Trophoblast cell (in vitro differentiated cells and primary cell): ENCODE results near the gene C2CD2L.
A peak's percentile ranks its signal among the peaks of the same experiment; 100 is the strongest.

Experiments
- DNase-seq, 2 donors: peaks; one replicate each; pipeline ENCODE4 v3.0.0-alpha.2; 2016
- H2AFZ ChIP-seq: 2 replicates; pipeline ENCODE4 v1.6.1; 2013; ENCODE audit warnings: low read length, moderate library complexity, mild to moderate bottlenecking; ENCODE audit not compliant: insufficient read depth, poor library complexity
- H2AK5ac ChIP-seq: 2 replicates; pipeline ENCODE4 v1.6.1; 2013; ENCODE audit warnings: mild to moderate bottlenecking, low read length
- H2BK120ac ChIP-seq: 2 replicates; pipeline ENCODE4 v1.6.1; 2013; ENCODE audit warnings: low read length, mild to moderate bottlenecking, moderate library complexity; ENCODE audit not compliant: insufficient read depth, poor library complexity
- H2BK12ac ChIP-seq: 2 replicates; pipeline ENCODE4 v1.6.1; 2013; ENCODE audit warnings: mild to moderate bottlenecking, low read length, moderate library complexity
- H2BK5ac ChIP-seq: 2 replicates; pipeline ENCODE4 v1.6.1; 2013; ENCODE audit warnings: low read length, low read depth, moderate library complexity, mild to moderate bottlenecking; ENCODE audit not compliant: poor library complexity
- H3K14ac ChIP-seq: 2 replicates; pipeline ENCODE4 v1.6.1; 2013; ENCODE audit warnings: mild to moderate bottlenecking, low read length
- H3K18ac ChIP-seq: 2 replicates; pipeline ENCODE4 v1.6.1; 2013; ENCODE audit warnings: mild to moderate bottlenecking, low read length
- H3K23ac ChIP-seq: 2 replicates; pipeline ENCODE4 v1.6.1; 2013; ENCODE audit warnings: low read length
- H3K27ac ChIP-seq: 2 replicates; pipeline ENCODE4 v1.5.1; 2013; ENCODE audit warnings: low read depth, mild to moderate bottlenecking, inconsistent platforms, low read length, moderate library complexity
- H3K27me3 ChIP-seq: 2 replicates; pipeline ENCODE4 v1.6.1; 2013; ENCODE audit warnings: inconsistent platforms, mild to moderate bottlenecking, low read length, moderate library complexity; ENCODE audit not compliant: insufficient read depth
- H3K36me3 ChIP-seq, 2 experiments: 1 replicate in 1 of 2; 2 replicates in 1 of 2; pipeline ENCODE4 v1.6.1; 2013; ENCODE audit warnings: low read length in 2 of 2, mild to moderate bottlenecking in 2 of 2, moderate library complexity in 1 of 2; ENCODE audit not compliant: insufficient read depth in 2 of 2, control insufficient read depth in 1 of 2
- H3K4ac ChIP-seq: 2 replicates; pipeline ENCODE4 v1.6.1; 2013; ENCODE audit warnings: low read depth, mild to moderate bottlenecking, low read length, moderate library complexity
- H3K4me1 ChIP-seq, 2 experiments: 1 replicate in 1 of 2; 2 replicates in 1 of 2; pipeline ENCODE4 v1.6.1; 2013; ENCODE audit warnings: low read length in 2 of 2, mild to moderate bottlenecking in 2 of 2, moderate library complexity in 1 of 2; ENCODE audit not compliant: insufficient read depth in 2 of 2, control insufficient read depth in 1 of 2
- H3K4me2 ChIP-seq: 2 replicates; pipeline ENCODE4 v1.6.1; 2013; ENCODE audit warnings: inconsistent platforms, mild to moderate bottlenecking, low read length, moderate library complexity
- H3K4me3 ChIP-seq: 2 replicates; pipeline ENCODE4 v1.5.1; 2013; ENCODE audit warnings: mild to moderate bottlenecking, low read depth, low read length, inconsistent platforms
- H3K79me1 ChIP-seq: one replicate; pipeline ENCODE4 v1.6.1; 2013; ENCODE audit warnings: low read length
- H3K79me2 ChIP-seq: 2 replicates; pipeline ENCODE4 v1.6.1; 2013; ENCODE audit warnings: low read length, mild to moderate bottlenecking; ENCODE audit not compliant: control insufficient read depth, insufficient read depth, poor library complexity
- H3K9ac ChIP-seq: 2 replicates; pipeline ENCODE4 v1.6.1; 2013; ENCODE audit warnings: mild to moderate bottlenecking, low read length
- H3K9me3 ChIP-seq: 2 replicates; pipeline ENCODE4 v1.6.1; 2013; ENCODE audit warnings: low read depth, mild to moderate bottlenecking, control low read depth, inconsistent platforms, low read length; ENCODE audit not compliant: insufficient read depth
- H4K12ac ChIP-seq: 2 replicates; pipeline ENCODE4 v1.6.1; 2013; ENCODE audit warnings: low read depth, mild to moderate bottlenecking, low read length, moderate library complexity
- H4K8ac ChIP-seq: 2 replicates; pipeline ENCODE4 v1.6.1; 2013; ENCODE audit warnings: low read depth, mild to moderate bottlenecking, low read length, moderate library complexity
- H4K91ac ChIP-seq: one replicate; pipeline ENCODE4 v1.6.1; 2013; ENCODE audit warnings: low read depth, mild to moderate bottlenecking, low read length, moderate library complexity
- WGBS: extraction: QIAGEN DNeasy Blood & Tissue Kit; methylation state at CpG from one replicate; pipeline ENCODE4 v1.1.7; 2013; ENCODE audit warnings: missing lambda C conversion rate; ENCODE audit not compliant: insufficient read length, insufficient coverage; ENCODE audit errors: extremely low coverage; 5-methylcytosine and 5-hydroxymethylcytosine counted together

C2CD2L gene

DNA sequence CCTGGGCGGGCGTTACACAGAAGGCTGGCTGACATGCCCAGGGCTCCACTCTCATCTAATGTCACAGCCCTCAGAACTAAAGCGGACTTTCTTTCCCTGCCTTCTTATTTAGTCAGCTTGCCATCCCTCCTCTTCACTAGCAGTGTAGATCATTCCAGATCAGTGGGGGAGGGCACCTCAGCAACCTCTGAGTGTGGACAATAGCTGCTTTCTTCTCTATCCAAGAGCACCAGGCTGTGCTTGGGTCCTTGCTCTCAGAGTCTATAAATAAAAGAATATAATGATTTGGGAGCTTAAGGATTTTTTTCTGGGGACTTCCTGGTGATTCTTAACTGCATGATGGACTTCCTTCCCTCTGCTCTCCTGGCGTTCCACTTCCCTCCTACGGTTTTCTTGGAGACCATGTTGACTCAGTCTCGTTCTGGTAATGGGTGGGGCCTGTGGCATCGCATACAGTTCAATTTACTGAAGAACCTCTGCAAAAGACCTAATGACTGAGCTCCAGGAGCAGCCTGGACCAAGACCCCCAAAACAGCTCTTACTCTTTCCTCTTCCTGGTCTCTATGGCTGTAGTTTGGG, 25.4 kb upstream of the C2CD2L start:
- H2AK5ac ChIP-seq: no peak overlapping the region
- peaks cover 7% of the 10 kb centered on the region for H3K79me2 ChIP-seq
- H2BK120ac ChIP-seq: no peak overlapping the region
- WGBS: no CpG with 5 or more reads among the region's 7 CpGs
- no peak overlapping the region for H3K14ac ChIP-seq
- peaks cover 10% of the 10 kb centered on the region for H3K79me1 ChIP-seq
- no peak overlapping the region for H4K8ac ChIP-seq
- H3K4me3 ChIP-seq: no peak overlapping the region
- no peak overlapping the region for H3K9ac ChIP-seq
- H4K91ac ChIP-seq: no peak overlapping the region
- no peaks in the 10 kb centered on the region for H3K27me3 ChIP-seq
- no peak overlapping the region for H4K12ac ChIP-seq
- no peak overlapping the region for H3K18ac ChIP-seq
- no peaks in the 10 kb centered on the region for H3K9me3 ChIP-seq
- H3K4me2 ChIP-seq: no peak overlapping the region
- no peak overlapping the region for H3K4ac ChIP-seq
- no peak overlapping the region for H2AFZ ChIP-seq
- no peak overlapping the region for H3K27ac ChIP-seq
- H3K36me3 ChIP-seq: peaks cover 46 to 55% of the 10 kb centered on the region in 2 experiments
- H2BK5ac ChIP-seq: no peak overlapping the region
- H2BK12ac ChIP-seq: no peak overlapping the region
- H3K4me1 ChIP-seq: peaks cover 7 to 8% of the 10 kb centered on the region in 2 experiments
- H3K23ac ChIP-seq: no peak overlapping the region
- no peak for DNase-seq

DNA sequence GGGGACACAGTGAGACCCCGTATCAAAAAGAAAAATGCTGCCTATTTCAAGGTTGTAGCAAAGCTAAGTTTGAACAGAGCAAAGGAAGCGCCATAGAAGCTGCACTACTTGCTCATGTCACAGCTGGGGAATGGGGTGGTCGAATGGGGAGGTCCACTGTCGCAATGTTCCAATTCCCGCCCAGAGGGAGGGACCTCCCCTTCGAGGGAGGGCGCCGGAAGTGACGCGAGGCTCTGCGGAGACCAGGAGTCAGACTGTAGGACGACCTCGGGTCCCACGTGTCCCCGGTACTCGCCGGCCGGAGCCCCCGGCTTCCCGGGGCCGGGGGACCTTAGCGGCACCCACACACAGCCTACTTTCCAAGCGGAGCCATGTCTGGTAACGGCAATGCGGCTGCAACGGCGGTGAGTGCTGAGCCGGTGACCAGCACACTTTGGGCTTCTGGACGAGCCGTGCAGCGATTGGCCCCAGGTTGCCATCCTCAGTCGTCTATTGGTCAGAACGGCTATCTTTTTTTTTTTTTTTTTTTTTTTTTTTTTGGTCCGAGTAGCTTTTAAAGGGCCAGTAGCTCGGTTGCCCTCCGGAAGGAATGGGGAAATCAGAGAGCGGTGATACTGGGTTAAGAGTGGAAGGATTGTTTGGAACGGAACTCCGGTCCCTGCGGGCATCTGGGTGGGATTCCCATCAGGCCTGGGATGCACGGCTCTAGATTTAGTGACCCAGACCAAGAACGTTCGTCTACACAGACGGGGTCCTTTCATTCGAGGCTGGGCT, 22.3 kb upstream of the C2CD2L start, which contains the start of gene HMBS:
Gene HMBS (plus strand): TSS at position 219 of the 774 bp plus-strand sequence. CDS start 153 bp downstream, at position 372.
- Histone ChIP-seq H3K4me3 (peak within 1 kb of the TSS; percentile 94), H3K79me1 (peaks cover 10% of the 10 kb centered on the region), H2AFZ (peak within 1 kb of the TSS; percentile 91), H3K4me2 (peak within 1 kb of the TSS; percentile 87), H3K23ac (no peak within 1 kb of the TSS), H3K27me3 (no peaks in the 10 kb centered on the region), H3K36me3 (peaks cover 22 to 31% of the 10 kb centered on the region in 2 experiments), H2BK12ac (peak within 1 kb of the TSS; percentile 10), H3K27ac (peak within 1 kb of the TSS; percentile 87), H3K4me1 (peaks cover 7 to 8% of the 10 kb centered on the region in 2 experiments), H2AK5ac (peak within 1 kb of the TSS; percentile 75), H4K12ac (peak within 1 kb of the TSS; percentile 88), H3K79me2 (peaks cover 7% of the 10 kb centered on the region), H4K8ac (peak within 1 kb of the TSS; percentile 95), H3K9ac (peak within 1 kb of the TSS; percentile 97), H3K9me3 (no peaks in the 10 kb centered on the region), H4K91ac (peak within 1 kb of the TSS; percentile 86), H3K18ac (peak within 1 kb of the TSS; percentile 80), H2BK120ac (peak within 1 kb of the TSS; percentile 80), H3K4ac (peak within 1 kb of the TSS; percentile 77), H3K14ac (peak within 1 kb of the TSS; percentile 90), H2BK5ac (peak within 1 kb of the TSS; percentile 94)
- peak; percentile 91 to 94 for DNase-seq
- no CpG with 5 or more reads among the region's 45 CpGs for WGBS

DNA sequence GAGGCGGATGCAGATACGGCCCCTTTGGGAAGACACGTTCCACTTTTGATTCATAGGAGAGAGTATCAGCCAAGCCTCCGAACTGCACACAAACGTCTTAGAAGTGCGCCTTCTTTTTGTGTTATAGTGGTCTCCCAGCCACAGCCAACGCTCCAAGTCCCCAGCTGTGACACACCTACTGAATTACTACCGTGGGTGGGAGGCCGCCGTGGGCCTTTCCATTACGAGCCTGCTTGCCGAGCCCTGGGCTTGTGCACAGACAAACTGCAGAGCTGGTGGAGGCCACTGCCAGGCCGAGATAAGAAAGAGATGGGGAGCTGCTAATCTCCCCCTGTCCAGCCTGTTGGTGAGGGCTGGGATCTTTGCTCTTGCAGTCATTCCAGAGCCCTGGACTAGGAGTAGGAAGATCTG, 21.7 kb upstream of the C2CD2L start:
- Histone ChIP-seq H3K23ac (no peak overlapping the region), H3K4me1 (peaks cover 7 to 8% of the 10 kb centered on the region in 2 experiments), H2BK12ac (peak overlapping the region; percentile 10), H2AK5ac (peak overlapping the region; percentile 75), H3K27ac (peak overlapping the region; percentile 64), H2BK120ac (peak overlapping the region; percentile 59), H3K9ac (peak overlapping the region; percentile 81), H3K18ac (peak overlapping the region; percentile 80), H3K9me3 (no peaks in the 10 kb centered on the region), H3K4me2 (peak overlapping the region; percentile 87), H3K79me2 (peaks cover 7% of the 10 kb centered on the region), H3K36me3 (peaks cover 19 to 27% of the 10 kb centered on the region in 2 experiments), H4K12ac (peak overlapping the region; percentile 83), H3K4me3 (peak overlapping the region; percentile 80), H3K14ac (peak overlapping the region; percentile 70), H4K91ac (peak overlapping the region; percentile 63), H3K79me1 (peaks cover 10% of the 10 kb centered on the region), H3K27me3 (no peaks in the 10 kb centered on the region), H2BK5ac (peak overlapping the region; percentile 68), H4K8ac (peak overlapping the region; percentile 93), H2AFZ (peak overlapping the region; percentile 91), H3K4ac (peak overlapping the region; percentile 77)
- no peak for DNase-seq
- WGBS: no CpG with 5 or more reads among the region's 13 CpGs

DNA sequence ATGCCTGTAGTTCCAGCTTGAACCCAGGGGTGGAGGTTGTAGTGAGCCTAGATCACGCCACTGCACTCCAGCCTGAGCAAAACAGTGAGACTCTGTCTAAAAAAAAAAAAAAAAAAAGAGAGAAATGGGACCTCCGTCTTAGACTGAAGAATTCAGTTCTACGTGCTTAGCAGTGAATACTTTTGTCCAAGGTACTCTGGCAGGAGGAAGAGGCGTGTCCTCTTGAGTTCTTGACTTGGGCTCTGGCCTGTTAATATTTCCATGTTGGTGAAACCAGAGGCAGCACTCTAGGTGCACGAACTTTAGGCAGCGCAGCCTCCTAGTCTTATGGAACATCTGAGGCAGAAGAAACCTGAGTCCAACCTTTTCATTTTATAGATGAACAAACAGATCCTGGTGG, 20.0 kb upstream of the C2CD2L start:
- H4K12ac ChIP-seq: no peak overlapping the region
- no peak overlapping the region for H2BK12ac ChIP-seq
- peaks cover 7 to 10% of the 10 kb centered on the region in 2 experiments for H3K4me1 ChIP-seq
- H3K36me3 ChIP-seq: peaks cover 11 to 16% of the 10 kb centered on the region in 2 experiments
- H3K4me2 ChIP-seq: no peak overlapping the region
- no peak overlapping the region for H3K4ac ChIP-seq
- H2AK5ac ChIP-seq: no peak overlapping the region
- DNase-seq: no peak
- H4K8ac ChIP-seq: no peak overlapping the region
- no peak overlapping the region for H2AFZ ChIP-seq
- no peak overlapping the region for H3K14ac ChIP-seq
- H3K79me1 ChIP-seq: peaks cover 10% of the 10 kb centered on the region
- peaks cover 7% of the 10 kb centered on the region for H3K79me2 ChIP-seq
- H3K4me3 ChIP-seq: no peak overlapping the region
- H3K27ac ChIP-seq: no peak overlapping the region
- no peak overlapping the region for H3K18ac ChIP-seq
- H4K91ac ChIP-seq: no peak overlapping the region
- no peak overlapping the region for H3K23ac ChIP-seq
- H2BK120ac ChIP-seq: no peak overlapping the region
- no peaks in the 10 kb centered on the region for H3K9me3 ChIP-seq
- no peaks in the 10 kb centered on the region for H3K27me3 ChIP-seq
- no CpG with 5 or more reads among the region's 6 CpGs for WGBS
- H2BK5ac ChIP-seq: no peak overlapping the region
- no peak overlapping the region for H3K9ac ChIP-seq
